GM21390 (cell line): Measurements from ENCODE around the gene DLL3.
"Not testable (repeated sequence)": the region's sequence is repeated elsewhere in the genome, so short reads cannot be mapped to it uniquely, and the experiment has no call there.

ENCODE experiments used
- ATAC-seq: cut with Tn5 transposase; IDR thresholded peaks from one replicate; pipeline ENCODE4 v1.9.1; 2021; ENCODE audit not compliant: unreplicated experiment

DLL3 gene

DNA sequence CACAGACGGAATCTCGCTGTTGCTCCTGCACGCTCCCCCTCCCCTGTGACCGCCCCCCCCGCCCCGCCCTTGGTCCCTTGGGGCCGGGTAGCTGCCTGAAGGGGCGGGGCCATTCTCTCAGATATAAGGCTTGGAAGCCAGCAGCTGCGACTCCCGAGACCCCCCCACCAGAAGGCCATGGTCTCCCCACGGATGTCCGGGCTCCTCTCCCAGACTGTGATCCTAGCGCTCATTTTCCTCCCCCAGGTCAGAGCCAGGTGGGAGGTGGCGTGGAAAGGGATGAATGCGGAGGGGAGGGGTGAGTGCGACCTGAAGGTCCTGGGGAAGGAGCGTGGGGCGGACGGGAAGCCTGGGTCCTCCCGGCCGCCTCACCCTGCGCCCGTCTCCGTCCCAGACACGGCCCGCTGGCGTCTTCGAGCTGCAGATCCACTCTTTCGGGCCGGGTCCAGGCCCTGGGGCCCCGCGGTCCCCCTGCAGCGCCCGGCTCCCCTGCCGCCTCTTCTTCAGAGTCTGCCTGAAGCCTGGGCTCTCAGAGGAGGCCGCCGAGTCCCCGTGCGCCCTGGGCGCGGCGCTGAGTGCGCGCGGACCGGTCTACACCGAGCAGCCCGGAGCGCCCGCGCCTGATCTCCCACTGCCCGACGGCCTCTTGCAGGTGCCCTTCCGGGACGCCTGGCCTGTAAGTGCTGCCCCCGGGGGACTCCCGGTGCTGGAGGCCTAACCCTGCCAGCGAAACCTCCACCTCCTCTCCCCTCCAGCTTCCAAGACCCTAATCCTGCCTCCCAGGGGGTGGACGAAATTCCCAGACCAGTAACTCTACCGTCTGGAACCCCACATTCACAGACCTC is at the start of gene DLL3:
Gene DLL3, plus strand, starts transcription at position 150 of the 845 bp plus-strand sequence. Its CDS starts 28 bp downstream, at position 178.
- no peak for ATAC-seq

DNA sequence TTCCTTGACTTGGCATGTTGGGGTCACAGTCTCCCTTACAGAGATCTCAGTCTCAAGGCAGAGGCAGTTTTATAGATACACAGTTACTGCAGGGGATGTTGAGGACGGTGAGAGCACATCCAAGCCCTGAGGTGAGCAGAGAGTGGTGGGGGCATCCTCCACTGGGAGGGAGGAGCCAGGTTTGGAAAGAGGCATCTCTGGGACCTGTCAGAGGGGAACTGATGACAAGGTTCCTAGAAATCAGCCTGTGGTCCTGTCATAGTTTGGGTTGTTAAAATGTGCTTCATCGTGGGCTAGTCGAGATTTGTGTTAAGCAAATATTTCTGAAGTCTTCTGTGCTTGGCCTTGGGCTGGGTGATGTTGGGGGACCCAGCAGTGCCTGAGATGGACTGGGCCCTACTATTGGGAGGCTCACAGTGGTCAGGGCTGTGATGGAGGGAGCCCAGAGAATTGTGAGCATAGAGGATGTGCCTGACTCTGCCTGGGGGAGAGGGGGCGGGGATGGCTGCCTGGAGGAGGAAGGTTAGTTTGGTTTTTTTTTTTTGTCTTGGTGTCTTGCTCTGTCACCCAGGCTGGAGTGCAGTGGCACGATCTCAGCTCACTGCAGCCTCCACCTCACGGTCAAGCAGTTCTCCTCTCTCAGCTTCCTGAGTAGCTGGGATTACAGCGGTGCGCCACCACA is 49.5 kb upstream of the DLL3 start:
- no peak for ATAC-seq

- not testable (repeated sequence) for ATAC-seq
Measured at GRCh38 chr19:39451257-39451656, 47.5 kb upstream of the DLL3 start.

GRCh38 chr19:39463403-39463802 is 35.3 kb upstream of the DLL3 start:
- no peak for ATAC-seq

- no peak for ATAC-seq
Measured at GRCh38 chr19:39465956-39466747, 32.6 kb upstream of the DLL3 start.

DNA sequence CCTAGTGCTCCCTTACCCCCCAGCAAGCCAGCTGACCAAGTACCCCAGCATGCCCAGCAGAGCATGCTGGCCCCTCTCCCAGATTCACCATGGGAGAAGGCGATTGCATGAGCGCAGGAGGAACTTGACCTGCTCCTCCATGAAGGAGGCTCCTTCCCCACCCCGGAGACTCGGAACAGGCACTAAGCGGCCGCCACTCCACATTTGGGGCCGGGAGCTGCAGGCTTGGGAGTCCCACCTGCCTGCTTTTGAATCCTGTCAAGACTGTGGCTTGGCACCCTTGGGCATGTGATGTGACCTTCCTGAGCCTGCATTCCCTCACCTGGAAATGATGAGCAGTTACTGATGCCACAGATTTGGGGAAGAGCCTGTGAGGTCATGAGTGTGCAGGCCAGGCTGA is 30.8 kb upstream of the DLL3 start:
- no peak for ATAC-seq

GRCh38 chr19:39469036-39469435 is 29.7 kb upstream of the DLL3 start:
- no peak for ATAC-seq

- ATAC-seq = no peak
Measured at GRCh38 chr19:39469567-39469966, 29.2 kb upstream of the DLL3 start.

GRCh38 chr19:39470724-39471339 is 27.9 kb upstream of the DLL3 start:
- ATAC-seq = no peak

- no peak for ATAC-seq
Measured at GRCh38 chr19:39471756-39472536, 26.8 kb upstream of the DLL3 start.

DNA sequence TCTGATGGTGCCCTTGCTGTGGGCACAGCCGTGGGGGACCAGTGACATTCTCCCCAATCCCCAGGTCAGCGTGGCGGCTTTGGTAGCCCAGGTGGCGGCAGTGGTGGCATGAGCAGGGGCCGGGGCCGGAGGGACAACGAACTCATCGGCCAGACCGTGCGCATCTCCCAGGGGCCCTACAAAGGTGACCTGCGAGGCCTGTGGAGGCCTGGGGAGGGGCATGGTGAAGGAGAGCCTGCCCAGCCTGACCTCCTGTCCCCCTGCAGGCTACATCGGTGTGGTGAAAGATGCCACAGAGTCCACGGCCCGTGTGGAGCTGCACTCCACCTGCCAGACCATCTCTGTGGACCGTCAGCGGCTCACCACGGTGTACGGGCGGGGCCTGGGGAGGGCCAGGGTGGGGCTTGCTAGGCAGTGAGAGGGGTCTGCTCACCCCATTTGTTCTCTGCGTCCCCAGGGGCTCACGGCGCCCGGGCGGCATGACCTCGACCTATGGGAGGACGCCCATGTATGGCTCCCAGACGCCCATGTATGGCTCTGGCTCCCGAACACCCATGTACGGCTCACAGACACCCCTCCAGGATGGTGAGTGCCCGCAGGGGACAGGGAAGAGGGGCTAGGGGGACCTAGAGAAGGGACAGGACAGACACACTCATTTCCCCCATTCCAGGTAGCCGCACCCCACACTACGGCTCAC is 25.9 kb upstream of the DLL3 start:
- ATAC-seq = no peak

GRCh38 chr19:39473443-39473960 is 25.2 kb upstream of the DLL3 start:
- ATAC-seq = no peak

DNA sequence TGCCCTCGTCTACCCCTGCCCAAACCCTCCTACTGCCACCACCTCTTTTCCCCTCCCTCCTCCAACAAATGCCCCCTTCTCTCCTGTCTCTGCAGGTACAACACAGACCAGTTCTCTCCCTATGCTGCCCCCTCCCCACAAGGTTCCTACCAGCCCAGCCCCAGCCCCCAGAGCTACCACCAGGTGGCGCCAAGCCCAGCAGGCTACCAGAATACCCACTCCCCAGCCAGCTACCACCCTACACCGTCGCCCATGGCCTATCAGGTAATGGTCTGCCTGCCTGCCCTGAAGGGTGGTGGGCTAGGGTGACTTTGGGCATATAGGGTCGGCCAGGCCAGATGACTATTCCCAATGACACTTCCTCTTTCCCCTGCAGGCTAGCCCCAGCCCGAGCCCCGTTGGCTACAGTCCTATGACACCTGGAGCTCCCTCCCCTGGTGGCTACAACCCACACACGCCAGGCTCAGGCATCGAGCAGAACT is 24.6 kb upstream of the DLL3 start:
- no peak for ATAC-seq

DNA sequence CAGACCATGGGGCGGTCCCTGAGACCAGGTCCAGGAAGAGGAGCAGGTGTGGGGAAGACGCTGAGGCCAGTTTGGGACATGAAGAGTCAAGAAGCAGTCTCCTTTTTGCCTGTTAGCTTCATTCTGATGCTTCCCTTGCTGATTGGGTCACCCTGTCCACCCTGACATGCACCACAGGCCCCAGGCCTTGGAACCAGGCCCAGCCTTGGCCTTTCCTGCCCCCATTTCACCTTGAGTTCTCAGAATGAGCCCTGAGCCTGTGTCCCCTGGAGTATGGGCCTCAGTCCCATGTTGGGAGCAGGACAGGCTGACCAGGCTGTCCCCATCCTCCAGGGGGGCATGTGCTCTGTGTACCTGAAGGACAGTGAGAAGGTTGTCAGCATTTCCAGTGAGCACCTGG is 23.0 kb upstream of the DLL3 start:
- no peak for ATAC-seq

- ATAC-seq = not testable (repeated sequence)
Measured at GRCh38 chr19:39479319-39479801, 19.4 kb upstream of the DLL3 start.

DNA sequence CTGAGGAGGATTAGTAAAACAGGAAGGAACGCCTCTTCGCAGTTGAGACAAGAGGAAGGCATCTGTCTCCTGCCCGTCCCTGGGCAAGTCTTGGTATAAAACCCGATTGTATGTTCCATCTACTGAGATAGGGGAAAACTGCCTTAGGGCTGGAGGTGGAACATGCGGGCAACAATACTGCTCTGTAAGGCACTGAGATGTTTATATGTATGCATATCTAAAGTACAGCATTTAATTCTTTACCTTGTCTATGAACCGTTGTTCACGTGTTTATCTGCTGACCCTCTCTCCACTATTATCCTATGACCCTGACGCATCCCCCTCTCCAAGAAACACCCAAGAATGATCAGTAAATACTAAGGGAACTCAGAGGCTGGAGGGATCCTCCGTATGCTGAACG is 18.8 kb upstream of the DLL3 start:
- ATAC-seq = no peak

DNA sequence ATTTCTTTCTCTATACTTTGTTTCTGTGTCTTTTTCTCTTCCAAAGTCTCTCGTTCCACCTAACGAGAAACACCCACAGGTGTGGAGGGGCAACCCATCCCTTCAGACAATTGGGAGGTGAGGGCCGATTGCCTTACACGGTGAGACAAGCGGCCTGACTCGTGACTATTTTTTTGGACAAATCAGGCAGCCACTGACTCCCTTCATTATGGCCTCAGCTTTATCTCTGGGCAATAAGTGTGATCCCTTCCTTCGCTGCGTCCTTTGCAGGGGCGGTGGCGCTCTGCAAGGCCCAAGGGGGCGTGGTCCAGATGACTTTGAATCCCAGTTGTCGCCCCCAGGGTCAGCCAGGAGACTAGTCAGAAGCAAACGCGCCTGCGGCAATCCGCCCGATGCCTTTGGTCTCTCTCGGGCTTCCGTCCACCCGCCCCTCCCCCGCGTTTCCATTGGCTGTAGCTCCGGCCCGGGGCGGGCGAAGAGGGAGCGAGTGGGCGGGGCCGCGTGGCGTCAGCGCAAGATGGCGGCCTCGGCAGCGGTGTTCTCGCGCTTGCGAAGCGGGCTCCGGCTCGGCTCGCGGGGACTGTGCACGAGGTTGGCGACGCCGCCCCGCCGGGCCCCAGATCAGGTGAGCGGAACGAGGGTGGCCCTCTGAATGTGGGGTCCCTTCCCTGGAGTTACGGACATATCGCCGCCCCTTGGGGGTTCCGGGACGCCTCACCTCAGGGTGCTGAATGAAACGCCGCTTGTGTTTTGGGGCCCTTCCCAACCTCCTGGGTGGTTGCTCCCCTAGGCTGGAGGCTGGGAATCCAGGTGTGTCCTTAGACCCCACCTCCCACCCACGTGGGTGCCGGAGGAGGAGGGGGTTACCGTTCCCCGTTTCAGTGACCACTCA is 18.2 kb upstream of the DLL3 start, which contains the start of gene TIMM50:
Gene TIMM50, plus strand, starts transcription at position 502 of the 892 bp plus-strand sequence. Its CDS starts 16 bp downstream, at position 518.
- peak; percentile 85 for ATAC-seq

- no peak for ATAC-seq
Measured at GRCh38 chr19:39481229-39481545, 17.6 kb upstream of the DLL3 start.
